ENCODE measurements around the gene KCNG2.
A peak's percentile ranks its signal among the peaks of the same experiment; 100 is the strongest.

Gene KCNG2

DNA sequence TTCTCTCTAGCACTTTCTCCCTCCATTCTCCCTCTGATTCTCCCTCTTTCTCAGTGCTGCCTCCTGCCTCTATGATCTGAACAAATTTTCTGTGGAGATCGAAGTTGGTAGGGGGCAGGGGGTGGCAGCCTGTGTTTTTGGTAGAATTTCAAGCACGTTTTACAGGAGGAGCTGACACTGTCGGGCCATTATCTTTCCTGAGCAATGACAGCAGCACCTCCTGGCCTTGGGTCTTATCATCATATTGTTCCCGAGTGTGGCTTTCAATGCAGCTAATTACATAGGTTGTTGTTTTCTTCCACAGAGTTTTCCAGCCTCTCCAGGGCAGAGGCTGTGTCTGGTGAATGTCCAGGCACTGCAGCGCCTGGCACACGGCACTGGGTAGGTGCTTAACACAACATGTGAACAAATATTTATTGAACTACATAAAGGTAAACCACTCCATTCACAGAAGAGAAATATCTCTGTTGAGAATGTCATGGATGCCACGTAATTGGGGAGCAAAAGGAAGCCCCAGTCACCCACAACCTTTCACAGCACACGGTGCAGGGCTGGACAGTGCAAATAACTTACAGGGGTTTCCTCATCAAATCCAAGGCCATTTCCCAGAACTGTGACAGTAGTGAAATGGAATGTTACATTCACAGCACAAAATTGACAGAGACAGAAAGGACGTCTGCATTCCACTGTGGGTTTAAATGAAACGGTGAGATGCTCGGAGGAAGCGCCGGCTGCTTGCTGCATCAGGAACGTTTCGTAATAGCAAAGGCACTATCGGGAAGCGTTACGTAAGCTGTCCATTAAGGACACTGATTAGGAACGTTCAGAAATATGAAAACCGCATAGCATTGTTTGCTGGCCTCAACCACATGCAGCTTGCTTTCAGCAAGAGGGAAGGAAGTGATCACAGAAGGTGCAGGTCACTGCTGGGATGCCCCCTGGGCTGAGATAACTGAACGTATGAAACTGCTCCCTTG is 6.5 kb upstream of the KCNG2 start:
- H3K27me3 ChIP-seq (ENCODE audit: control insufficient read depth, insufficient read depth, low read length, poor library complexity, severe bottlenecking) = peaks cover 64% of the 10 kb centered on the region
- WGBS, 2 experiments = 80 to 82% methylated on average over 21 of the region's 21 CpGs
- no peaks in the 10 kb centered on the region for H3K4me1 ChIP-seq (ENCODE audit: control insufficient read depth, insufficient read depth, low read length)
- H3K36me3 ChIP-seq (ENCODE audit: control insufficient read depth, insufficient read depth, low read length) = no peaks in the 10 kb centered on the region
- no peaks in the 10 kb centered on the region for H3K9me3 ChIP-seq (ENCODE audit: control insufficient read depth, low read length)
- H3K27ac ChIP-seq (ENCODE audit: insufficient read depth, low read depth, low read length, poor library complexity, severe bottlenecking) = no peak overlapping the region
- no peak overlapping the region for H3K4me3 ChIP-seq (ENCODE audit: insufficient read depth, low read depth, low read length)

GRCh38 chr18:79792096-79792987 is 5.4 kb upstream of the KCNG2 start:
- 92 to 93% methylated on average over 46 of the region's 46 CpGs for WGBS, 2 experiments
- H3K27me3 ChIP-seq (ENCODE audit: control insufficient read depth, insufficient read depth, low read length, poor library complexity, severe bottlenecking) = peaks cover 64% of the 10 kb centered on the region
- H3K36me3 ChIP-seq (ENCODE audit: control insufficient read depth, insufficient read depth, low read length) = no peaks in the 10 kb centered on the region
- no peaks in the 10 kb centered on the region for H3K4me1 ChIP-seq (ENCODE audit: control insufficient read depth, insufficient read depth, low read length)
- no peak overlapping the region for H3K27ac ChIP-seq (ENCODE audit: insufficient read depth, low read depth, low read length, poor library complexity, severe bottlenecking)
- no peak overlapping the region for H3K4me3 ChIP-seq (ENCODE audit: insufficient read depth, low read depth, low read length)
- H3K9me3 ChIP-seq (ENCODE audit: control insufficient read depth, low read length) = no peaks in the 10 kb centered on the region

DNA sequence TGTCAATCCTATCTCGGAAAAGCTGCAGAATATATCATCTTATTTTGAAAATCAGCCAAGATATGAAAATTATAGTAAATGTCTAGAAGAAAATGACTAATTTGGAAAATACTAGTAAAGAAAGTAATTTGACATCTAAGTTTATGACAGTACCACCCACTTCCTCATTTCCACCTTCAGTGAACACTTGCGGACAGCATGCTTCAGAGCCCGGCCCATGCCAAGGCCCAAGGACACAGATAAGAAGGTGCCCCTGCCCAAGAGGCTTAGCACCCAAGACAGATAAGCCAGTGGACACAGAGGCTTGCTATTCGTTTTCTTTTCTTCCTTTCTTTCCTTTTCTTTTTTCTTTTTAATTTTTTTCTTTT is 4.8 kb upstream of the KCNG2 start:
- H3K4me3 ChIP-seq (ENCODE audit: insufficient read depth, low read depth, low read length) = no peak overlapping the region
- 81 to 87% methylated on average over 3 to 4 of the region's 4 CpGs for WGBS, 2 experiments
- no peaks in the 10 kb centered on the region for H3K9me3 ChIP-seq (ENCODE audit: control insufficient read depth, low read length)
- H3K4me1 ChIP-seq (ENCODE audit: control insufficient read depth, insufficient read depth, low read length) = no peaks in the 10 kb centered on the region
- no peaks in the 10 kb centered on the region for H3K36me3 ChIP-seq (ENCODE audit: control insufficient read depth, insufficient read depth, low read length)
- peaks cover 64% of the 10 kb centered on the region for H3K27me3 ChIP-seq (ENCODE audit: control insufficient read depth, insufficient read depth, low read length, poor library complexity, severe bottlenecking)
- no peak overlapping the region for H3K27ac ChIP-seq (ENCODE audit: insufficient read depth, low read depth, low read length, poor library complexity, severe bottlenecking)

DNA sequence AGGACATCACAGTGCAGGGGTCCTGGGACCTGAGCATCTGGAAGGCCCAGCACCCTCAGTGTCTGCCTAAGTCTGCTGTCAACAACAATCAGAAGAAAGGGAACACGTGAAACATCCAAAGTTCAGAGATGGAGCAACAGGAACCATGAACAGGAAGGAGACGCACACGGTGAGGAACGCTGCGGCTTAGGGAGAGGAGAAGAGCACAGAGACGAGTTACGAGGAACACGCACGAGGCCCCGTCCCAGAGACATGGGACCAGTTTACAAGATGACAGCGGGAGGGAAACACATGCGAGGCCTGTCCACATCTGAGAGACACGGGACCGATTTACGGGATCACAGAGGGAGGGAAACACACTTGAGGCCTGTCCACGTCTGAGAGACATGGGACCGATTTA is 2.9 kb upstream of the KCNG2 start:
- Histone ChIP-seq H3K27me3 (ENCODE audit: control insufficient read depth, insufficient read depth, low read length, poor library complexity, severe bottlenecking) (peaks cover 64% of the 10 kb centered on the region), H3K4me3 (ENCODE audit: insufficient read depth, low read depth, low read length) (no peak overlapping the region), H3K4me1 (ENCODE audit: control insufficient read depth, insufficient read depth, low read length) (peaks cover 9% of the 10 kb centered on the region), H3K36me3 (ENCODE audit: control insufficient read depth, insufficient read depth, low read length) (no peaks in the 10 kb centered on the region), H3K9me3 (ENCODE audit: control insufficient read depth, low read length) (no peaks in the 10 kb centered on the region), H3K27ac (ENCODE audit: insufficient read depth, low read depth, low read length, poor library complexity, severe bottlenecking) (no peak overlapping the region)
- WGBS, 2 experiments = 92% methylated on average over 17 of the region's 17 CpGs

GRCh38 chr18:79795446-79795845 is 2.3 kb upstream of the KCNG2 start:
- Histone ChIP-seq H3K27me3 (ENCODE audit: control insufficient read depth, insufficient read depth, low read length, poor library complexity, severe bottlenecking) (peaks cover 64% of the 10 kb centered on the region), H3K9me3 (ENCODE audit: control insufficient read depth, low read length) (no peaks in the 10 kb centered on the region), H3K4me3 (ENCODE audit: insufficient read depth, low read depth, low read length) (no peak overlapping the region), H3K36me3 (ENCODE audit: control insufficient read depth, insufficient read depth, low read length) (no peaks in the 10 kb centered on the region), H3K27ac (ENCODE audit: insufficient read depth, low read depth, low read length, poor library complexity, severe bottlenecking) (no peak overlapping the region), H3K4me1 (ENCODE audit: control insufficient read depth, insufficient read depth, low read length) (peaks cover 9% of the 10 kb centered on the region)
- WGBS, 2 experiments = 95 to 96% methylated on average over 19 of the region's 19 CpGs

DNA sequence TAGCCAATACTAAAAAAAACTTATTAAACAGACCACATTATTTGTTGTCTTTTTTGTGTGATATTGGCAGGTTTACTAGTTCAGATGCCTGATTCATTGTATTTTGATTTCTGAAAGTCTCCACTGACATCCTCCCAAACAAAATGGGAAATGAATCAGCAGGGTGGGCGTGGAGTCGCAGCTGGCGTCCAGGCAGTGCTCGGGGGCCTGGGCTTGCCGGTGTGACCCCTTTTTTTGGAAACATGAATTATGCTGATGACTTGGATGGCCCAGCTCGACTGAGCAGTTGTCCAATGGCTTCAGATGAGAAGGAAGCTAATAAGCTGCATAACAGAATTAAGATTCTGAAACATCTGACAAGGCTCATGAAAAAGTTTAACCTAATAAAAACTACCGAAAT is 1.7 kb upstream of the KCNG2 start:
- no peaks in the 10 kb centered on the region for H3K36me3 ChIP-seq (ENCODE audit: control insufficient read depth, insufficient read depth, low read length)
- H3K27ac ChIP-seq (ENCODE audit: insufficient read depth, low read depth, low read length, poor library complexity, severe bottlenecking) = no peak overlapping the region
- peaks cover 9% of the 10 kb centered on the region for H3K4me1 ChIP-seq (ENCODE audit: control insufficient read depth, insufficient read depth, low read length)
- H3K27me3 ChIP-seq (ENCODE audit: control insufficient read depth, insufficient read depth, low read length, poor library complexity, severe bottlenecking) = peaks cover 64% of the 10 kb centered on the region
- 86 to 90% methylated on average over 6 to 7 of the region's 7 CpGs for WGBS, 2 experiments
- H3K4me3 ChIP-seq (ENCODE audit: insufficient read depth, low read depth, low read length) = no peak overlapping the region
- H3K9me3 ChIP-seq (ENCODE audit: control insufficient read depth, low read length) = no peaks in the 10 kb centered on the region

DNA sequence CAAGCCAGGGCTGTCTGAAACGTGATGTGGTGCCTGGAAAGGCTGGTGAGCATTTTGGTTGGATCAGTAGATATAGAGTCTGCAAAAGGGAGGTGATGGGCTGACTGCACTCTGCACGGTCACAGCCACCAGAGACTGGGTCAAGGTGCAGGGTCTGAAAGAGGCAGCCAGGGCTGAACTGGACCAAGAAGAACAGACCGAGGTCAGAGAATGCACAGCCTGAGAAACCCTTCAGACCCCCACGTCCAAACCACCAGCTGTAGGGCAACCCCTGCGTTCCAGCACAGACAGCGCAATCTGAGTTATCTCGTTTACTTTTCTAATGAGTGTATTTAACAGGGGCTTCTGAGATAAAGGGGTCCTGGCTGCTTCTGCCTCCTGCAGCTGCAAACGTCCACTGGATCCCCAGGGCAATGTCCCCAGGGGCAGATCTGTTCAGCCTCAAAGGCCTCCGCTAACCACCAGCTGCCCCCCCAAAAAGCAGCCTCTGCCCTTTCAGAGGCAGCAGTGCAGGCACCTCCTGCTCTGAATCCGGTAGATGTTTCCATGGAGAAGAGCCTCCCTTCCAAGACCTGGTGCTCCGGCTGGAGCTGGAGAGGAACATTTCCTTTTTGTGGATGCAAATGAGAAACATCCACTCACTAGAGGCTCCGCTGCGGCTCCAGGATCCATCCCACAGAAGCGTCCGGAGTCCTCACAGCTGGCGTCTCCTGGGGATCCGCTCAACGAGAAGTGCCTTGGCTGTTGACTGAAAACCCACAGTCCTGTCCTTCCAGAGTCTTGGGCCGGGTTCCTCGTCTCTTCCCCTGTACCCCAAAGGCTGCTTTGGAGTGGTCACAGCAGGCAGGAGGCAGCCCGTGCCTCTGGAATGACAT is 970 bp upstream of the KCNG2 start:
- no peak overlapping the region for H3K27ac ChIP-seq (ENCODE audit: insufficient read depth, low read depth, low read length, poor library complexity, severe bottlenecking)

DNA sequence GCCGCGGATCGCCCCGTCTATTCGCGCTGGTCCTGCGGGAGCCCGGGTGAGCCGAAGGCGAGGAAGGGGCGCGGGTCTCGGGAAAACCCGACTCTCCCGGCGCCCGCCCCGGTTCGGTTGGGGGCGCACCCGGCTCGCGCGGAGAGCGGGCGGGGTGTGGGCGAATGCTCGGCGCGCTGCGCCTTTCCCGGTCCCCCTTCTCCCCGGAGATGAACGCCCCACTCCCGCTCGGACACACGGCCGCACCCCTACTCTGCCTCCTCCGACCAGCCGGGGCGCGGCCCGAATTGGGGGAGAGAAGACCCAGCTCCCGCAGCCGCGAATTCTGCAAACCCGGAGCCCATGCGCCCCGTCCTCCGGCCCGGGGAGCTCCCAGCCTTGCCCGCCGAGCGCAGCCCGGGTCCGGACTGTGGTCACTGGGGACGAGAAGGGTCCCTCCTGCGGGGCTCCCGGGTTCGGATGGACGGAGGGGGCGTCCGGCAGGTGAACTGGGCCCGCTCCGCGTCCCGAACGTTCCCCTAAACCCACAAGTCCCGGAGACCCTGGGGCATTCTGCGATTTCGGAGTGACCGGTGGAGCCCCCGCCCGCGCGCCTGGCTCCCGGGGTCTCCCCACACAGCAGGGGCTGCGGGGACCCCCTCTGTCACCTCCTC is 734 bp downstream of the KCNG2 start:
- peak overlapping the region; percentile 43 for H3K4me3 ChIP-seq (ENCODE audit: insufficient read depth, low read depth, low read length)
- no peaks in the 10 kb centered on the region for H3K9me3 ChIP-seq (ENCODE audit: control insufficient read depth, low read length)
- H3K27ac ChIP-seq (ENCODE audit: insufficient read depth, low read depth, low read length, poor library complexity, severe bottlenecking) = no peak overlapping the region
- WGBS, 2 experiments = 2% methylated on average over 78 of the region's 78 CpGs
- H3K36me3 ChIP-seq (ENCODE audit: control insufficient read depth, insufficient read depth, low read length) = no peaks in the 10 kb centered on the region
- peaks cover 60% of the 10 kb centered on the region for H3K27me3 ChIP-seq (ENCODE audit: control insufficient read depth, insufficient read depth, low read length, poor library complexity, severe bottlenecking)
- peaks cover 9% of the 10 kb centered on the region for H3K4me1 ChIP-seq (ENCODE audit: control insufficient read depth, insufficient read depth, low read length)

More for the DNA sequence above, 970 bp upstream of the KCNG2 start:
- 72 to 73% methylated on average over 21 of the region's 21 CpGs for WGBS, 2 experiments
- Histone ChIP-seq H3K4me1 (ENCODE audit: control insufficient read depth, insufficient read depth, low read length) (peaks cover 9% of the 10 kb centered on the region), H3K27me3 (ENCODE audit: control insufficient read depth, insufficient read depth, low read length, poor library complexity, severe bottlenecking) (peaks cover 61% of the 10 kb centered on the region), H3K4me3 (ENCODE audit: insufficient read depth, low read depth, low read length) (no peak overlapping the region), H3K9me3 (ENCODE audit: control insufficient read depth, low read length) (no peaks in the 10 kb centered on the region), H3K36me3 (ENCODE audit: control insufficient read depth, insufficient read depth, low read length) (no peaks in the 10 kb centered on the region)

DNA sequence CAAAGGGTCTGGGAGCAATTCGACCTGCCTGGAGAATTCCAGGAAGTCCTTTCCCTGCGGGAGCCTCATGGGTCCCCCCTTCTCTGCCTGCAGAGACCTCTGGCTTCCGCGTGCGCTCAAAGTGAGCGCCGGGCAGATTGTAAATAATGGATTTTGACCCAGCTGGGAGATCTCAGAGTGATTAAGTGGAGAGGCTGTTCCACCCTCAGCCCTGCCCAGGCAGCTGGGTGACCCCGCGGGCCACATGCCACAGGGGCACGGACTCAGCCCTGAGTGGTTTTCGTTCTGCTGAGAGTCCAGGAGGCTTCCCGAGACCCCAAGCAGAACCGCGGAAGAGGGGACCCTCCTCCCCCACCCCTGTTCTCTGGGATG is 1.2 kb downstream of the KCNG2 start:
- Histone ChIP-seq H3K4me3 (ENCODE audit: insufficient read depth, low read depth, low read length) (peak overlapping the region; percentile 43), H3K27ac (ENCODE audit: insufficient read depth, low read depth, low read length, poor library complexity, severe bottlenecking) (no peak overlapping the region), H3K27me3 (ENCODE audit: control insufficient read depth, insufficient read depth, low read length, poor library complexity, severe bottlenecking) (peaks cover 60% of the 10 kb centered on the region), H3K4me1 (ENCODE audit: control insufficient read depth, insufficient read depth, low read length) (peaks cover 9% of the 10 kb centered on the region), H3K36me3 (ENCODE audit: control insufficient read depth, insufficient read depth, low read length) (no peaks in the 10 kb centered on the region), H3K9me3 (ENCODE audit: control insufficient read depth, low read length) (no peaks in the 10 kb centered on the region)
- WGBS, 2 experiments = 14 to 17% methylated on average over 14 of the region's 14 CpGs

Measured in ectodermal cell (in vitro differentiated cells).